ENCODE data around the gene ZNF354B.

DNA sequence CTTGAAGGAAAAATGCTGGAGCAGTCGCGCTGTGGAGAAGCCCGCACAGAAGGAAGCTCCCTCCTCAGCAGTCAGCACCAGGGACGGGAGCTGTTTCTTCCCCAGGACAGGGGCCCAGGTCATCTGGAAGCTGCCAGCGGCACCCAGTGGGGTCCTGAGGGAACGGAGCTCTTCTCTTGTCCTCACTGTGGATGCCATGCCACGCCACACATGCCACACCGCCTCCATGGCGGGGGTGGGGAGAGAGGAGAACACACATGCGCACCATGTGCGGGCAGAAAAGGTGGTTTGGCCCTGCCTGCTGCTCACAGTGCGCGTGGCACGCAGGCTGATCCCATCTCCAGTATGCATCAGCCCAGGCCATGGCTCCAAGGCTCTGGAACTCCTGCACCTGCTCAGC lies 41.7 kb upstream of the ZNF354B start:
- TF ChIP-seq, protein P1, sequence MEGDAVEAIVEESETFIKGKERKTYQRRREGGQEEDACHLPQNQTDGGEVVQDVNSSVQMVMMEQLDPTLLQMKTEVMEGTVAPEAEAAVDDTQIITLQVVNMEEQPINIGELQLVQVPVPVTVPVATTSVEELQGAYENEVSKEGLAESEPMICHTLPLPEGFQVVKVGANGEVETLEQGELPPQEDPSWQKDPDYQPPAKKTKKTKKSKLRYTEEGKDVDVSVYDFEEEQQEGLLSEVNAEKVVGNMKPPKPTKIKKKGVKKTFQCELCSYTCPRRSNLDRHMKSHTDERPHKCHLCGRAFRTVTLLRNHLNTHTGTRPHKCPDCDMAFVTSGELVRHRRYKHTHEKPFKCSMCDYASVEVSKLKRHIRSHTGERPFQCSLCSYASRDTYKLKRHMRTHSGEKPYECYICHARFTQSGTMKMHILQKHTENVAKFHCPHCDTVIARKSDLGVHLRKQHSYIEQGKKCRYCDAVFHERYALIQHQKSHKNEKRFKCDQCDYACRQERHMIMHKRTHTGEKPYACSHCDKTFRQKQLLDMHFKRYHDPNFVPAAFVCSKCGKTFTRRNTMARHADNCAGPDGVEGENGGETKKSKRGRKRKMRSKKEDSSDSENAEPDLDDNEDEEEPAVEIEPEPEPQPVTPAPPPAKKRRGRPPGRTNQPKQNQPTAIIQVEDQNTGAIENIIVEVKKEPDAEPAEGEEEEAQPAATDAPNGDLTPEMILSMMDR (IDR thresholded peaks at IDR 0.05), result no peak
- TF ChIP-seq POLR2AphosphoS5 (IDR thresholded peaks at IDR 0.05; ENCODE audit: insufficient read depth in 1 of 2, low read depth in 1 of 2) (no peak), POLR2A (IDR thresholded peaks at IDR 0.05) (no peak)
